Cardiac septum (tissue), 1 donor: ENCODE measurements around the gene MATN4. TPM values are rescaled to one million over a fixed set of nuclear protein-coding genes. Genes with fewer than 3 reads are reported as not detected.

Source experiments
- DNase-seq: peaks from one replicate; pipeline ENCODE4 v3.0.0-alpha.2; 2020; ENCODE audit warnings: low spot score
- intact Hi-C: fragments of 100-400 bp; cut with DNase I; formaldehyde crosslinking; loops from one replicate; pipeline ENCODE4 v1.14.0; 2022
- total RNA-seq: library from RNA; stranded (reverse); fragmentation: NEBNext Ultra II Directional; extraction: Animal tissue kit (Norgen Biotek cat#: 25700); gene quantifications from one replicate; pipeline ENCODE4 v1.2.1, GENCODE V29; 2021
- donor health status: DM: no; HTN: no; CAD: no.

MATN4 gene
- total RNA-seq, 1 donor from 2014 or later: not detected

- no peak for DNase-seq
- intact Hi-C loops: no loop called here
Measured at GRCh38 chr20:45263556-45264266, 44.4 kb downstream of the MATN4 start.

- intact Hi-C loops: no loop called here
- no peak for DNase-seq
Measured at GRCh38 chr20:45258664-45259063, 49.4 kb downstream of the MATN4 start.

- intact Hi-C loops: no loop called here
- no peak for DNase-seq
Measured at GRCh38 chr20:45258259-45258658, 49.8 kb downstream of the MATN4 start.

- intact Hi-C loops: no loop called here
- no peak for DNase-seq
Measured at GRCh38 chr20:45257711-45258110, 50.4 kb downstream of the MATN4 start.

- no peak for DNase-seq
- intact Hi-C loops: no loop called here
Measured at GRCh38 chr20:45257161-45257560, 50.9 kb downstream of the MATN4 start.

GRCh38 chr20:45254383-45255262, 53.5 kb downstream of the MATN4 start, which contains the start of gene SLPI:
TSS of gene SLPI (minus strand) at chr20:45254564. CDS start at chr20:45254543, 21 bp downstream.
- intact Hi-C loops: no loop called here

GRCh38 chr20:45253261-45253660, 54.8 kb downstream of the MATN4 start:
- no peak for DNase-seq
- intact Hi-C loops: no loop called here

More at GRCh38 chr20:45254383-45255262, 53.5 kb downstream of the MATN4 start, which contains the start of gene SLPI:
- no peak for DNase-seq

GRCh38 chr20:45251884-45252560, 56.1 kb downstream of the MATN4 start:
- intact Hi-C loops: no loop called here
- no peak for DNase-seq

- intact Hi-C loops: loop anchor here (10.0 kb wide), 1 partner anchor 466 kb away; no protein-coding TSS in a partner anchor
- DNase-seq: no peak
Measured at GRCh38 chr20:45248609-45249008, 59.5 kb downstream of the MATN4 start.

- no peak for DNase-seq
- intact Hi-C loops: loop anchor here (10.0 kb wide), 1 partner anchor 467 kb away; no protein-coding TSS in a partner anchor
Measured at GRCh38 chr20:45247865-45248264, 60.2 kb downstream of the MATN4 start.

GRCh38 chr20:45246109-45246508, 62.0 kb downstream of the MATN4 start:
- no peak for DNase-seq
- intact Hi-C loops: loop anchor here (10.0 kb wide), 1 partner anchor 469 kb away; no protein-coding TSS in a partner anchor

Other genes starting within 250 kb of the MATN4 start
- gene KCNS1, start 207.2 kb downstream of the MATN4 start, total RNA-seq: 0.08 TPM
- gene WFDC5, start 193.1 kb downstream of the MATN4 start, total RNA-seq: not detected
- not detected for gene WFDC12, start 183.8 kb downstream of the MATN4 start, total RNA-seq
- gene PI3, start 133.4 kb downstream of the MATN4 start, total RNA-seq: 0.62 TPM
- not detected for gene SEMG1, start 101.3 kb downstream of the MATN4 start, total RNA-seq
- gene SEMG2, start 86.9 kb downstream of the MATN4 start, total RNA-seq: not detected
- 1.3 TPM for gene SLPI, start 53.7 kb downstream of the MATN4 start, total RNA-seq
- not detected for gene RBPJL, start 1.5 kb downstream of the MATN4 start, total RNA-seq
- gene SDC4, start 40.1 kb upstream of the MATN4 start, total RNA-seq: 100 TPM
- gene SYS1, start 54.9 kb upstream of the MATN4 start, total RNA-seq: 17.4 TPM
- gene TP53TG5, start 70.0 kb upstream of the MATN4 start, total RNA-seq: 2.2 TPM
- gene DBNDD2, start 100.0 kb upstream of the MATN4 start, total RNA-seq: 209 TPM
- 139 TPM for gene PIGT, start 107.8 kb upstream of the MATN4 start, total RNA-seq
- gene WFDC2, start 161.5 kb upstream of the MATN4 start, total RNA-seq: 1.0 TPM
- gene SPINT3, start 207.3 kb upstream of the MATN4 start, total RNA-seq: not detected
- not detected for gene WFDC6, start 231.2 kb upstream of the MATN4 start, total RNA-seq
- gene EPPIN, start 239.1 kb upstream of the MATN4 start, total RNA-seq: not detected